ENCODE results near the gene CMA1.

CMA1 gene

DNA sequence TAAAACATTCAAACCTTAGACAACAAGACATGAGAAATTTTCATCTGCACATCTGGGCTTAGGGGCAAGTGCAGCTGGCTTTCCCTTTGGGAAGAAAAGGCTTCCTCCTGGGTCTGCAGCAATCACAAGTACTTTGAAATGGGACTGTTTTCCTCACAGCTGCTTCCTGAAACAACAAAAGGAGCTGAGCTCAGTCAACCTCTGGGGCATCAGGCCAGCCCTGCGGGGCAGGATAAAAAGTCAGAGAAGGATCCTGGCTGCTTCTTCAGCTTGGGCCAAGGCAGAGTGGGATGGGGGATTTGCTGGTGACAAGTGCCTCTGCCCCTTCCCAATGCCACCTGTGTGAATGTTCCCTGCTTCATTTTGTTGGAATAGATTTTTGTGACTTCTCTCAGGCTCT, 49.3 kb downstream of the CMA1 start:
- no peak overlapping the region for H3K27ac Mint-ChIP-seq

DNA sequence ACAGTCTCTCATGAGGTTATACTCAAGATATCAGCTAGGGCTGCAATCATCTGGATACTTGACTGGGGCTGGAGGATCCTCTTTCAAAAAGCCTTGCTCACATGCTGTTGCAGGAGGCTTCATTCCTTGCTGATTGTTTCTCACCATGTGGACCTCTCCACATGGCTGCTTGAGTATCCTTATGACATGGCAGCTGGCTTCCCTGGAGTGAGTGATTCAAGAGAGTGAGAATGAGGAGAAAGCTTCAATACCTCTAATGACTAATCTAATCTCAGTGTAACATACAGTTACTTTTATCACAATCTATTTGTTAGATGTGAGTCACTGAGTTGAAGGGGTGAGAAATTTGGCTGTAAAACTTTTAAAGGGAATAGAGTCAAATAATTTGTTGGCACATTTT, 51.1 kb downstream of the CMA1 start:
- no peaks in the 10 kb centered on the region for H3K27me3 Mint-ChIP-seq
- H3K9me3 Mint-ChIP-seq = peaks cover 25% of the 10 kb centered on the region
- intact Hi-C loops (cut with micrococcal nuclease) = no loop called here
- peaks cover 23% of the 10 kb centered on the region for H3K36me3 Mint-ChIP-seq (ENCODE audit: low read depth)
- no peaks in the 10 kb centered on the region for H3K4me1 Mint-ChIP-seq (ENCODE audit: low read depth)
- H3K27ac Mint-ChIP-seq = no peak overlapping the region
- no peak overlapping the region for H3K4me3 Mint-ChIP-seq

More for the DNA sequence above, 49.3 kb downstream of the CMA1 start:
- Mint-ChIP-seq H3K9me3 (peaks cover 8% of the 10 kb centered on the region), H3K4me3 (no peak overlapping the region), H3K4me1 (ENCODE audit: low read depth) (no peaks in the 10 kb centered on the region), H3K36me3 (ENCODE audit: low read depth) (peaks cover 6% of the 10 kb centered on the region), H3K27me3 (no peaks in the 10 kb centered on the region)
- intact Hi-C loops (cut with micrococcal nuclease) = no loop called here
